Endothelial cell of umbilical vein (primary cell): ENCODE results near the gene DBNDD2. TPM values are rescaled to one million over a fixed set of nuclear protein-coding genes. Genes with fewer than 3 reads are reported as not detected.

ENCODE experiments used
- BruUV-seq: library from RNA; stranded (reverse); fragments of 400-500 nt; replicated peaks from 2 replicates; lab custom pipeline; 2021; lab: Mats Ljungman, UMichigan
- CTCF ChIA-PET: fragments of 300-600, 350-600 bp; sonication (Branson Sonifier 250); formaldehyde crosslinking; loops from one replicate; lab custom pipeline; 2021; ENCODE audit warnings: antibody characterized with exemption, inconsistent platforms; lab: Charles Lee
- POLR2A ChIA-PET: fragments of 300-600, 350-600 bp; sonication (Branson Sonifier 250); formaldehyde crosslinking; loops from one replicate; lab custom pipeline; 2021; ENCODE audit warnings: antibody characterized with exemption, inconsistent platforms; lab: Charles Lee
- DNase-seq: peaks from one replicate; pipeline ENCODE4 v3.0.0-alpha.2; 2011; ENCODE audit warnings: low read depth, low spot score
- FAIRE-seq: peaks from 2 replicates; lab custom pipeline; 2011; peaks lifted over from hg19 to GRCh38; lab: Jason Lieb, UNC
- H2AFZ ChIP-seq: 2 replicates; pipeline ENCODE4 v1.6.0; 2012; ENCODE audit warnings: low read depth, low read length, control low read depth, inconsistent platforms
- H3K27ac ChIP-seq: 2 replicates; pipeline ENCODE4 v1.5.1; 2011; ENCODE audit warnings: low read depth, mild to moderate bottlenecking, control low read depth, low read length, moderate library complexity; ENCODE audit not compliant: insufficient read depth
- H3K27me3 ChIP-seq, 2 experiments: 2 replicates each; pipeline versions ENCODE4 v1.6.0 to v1.6.1; 2011; ENCODE audit warnings: low read length in 2 of 2, mixed read lengths in 1 of 2; ENCODE audit not compliant: control insufficient read depth in 2 of 2, insufficient read depth in 2 of 2
- H3K36me3 ChIP-seq, 2 experiments: 2 replicates in 1 of 2; 3 replicates in 1 of 2; pipeline ENCODE4 v1.5.1; 2011; ENCODE audit warnings: low read length in 2 of 2, mild to moderate bottlenecking in 1 of 2, moderate library complexity in 1 of 2; ENCODE audit not compliant: control insufficient read depth in 2 of 2, insufficient read depth in 2 of 2; ENCODE audit errors: extremely low read depth in 1 of 2
- H3K4me1 ChIP-seq: 3 replicates; pipeline ENCODE4 v1.5.1; 2011; ENCODE audit warnings: mild to moderate bottlenecking, low read length; ENCODE audit not compliant: control insufficient read depth, insufficient read depth; ENCODE audit errors: extremely low read depth
- H3K4me2 ChIP-seq: 2 replicates; pipeline ENCODE4 v1.6.1; 2011; ENCODE audit warnings: low read length, control low read depth, mixed read lengths; ENCODE audit not compliant: insufficient read depth
- H3K4me3 ChIP-seq, 3 experiments: fragments of 200-600 bp in 1 of 3; sonication (generic), shearing (Covaris generic) in 1 of 3; replicated peaks in 1 of 3; 2 replicates each; pipeline ENCODE4 v1.5.1; 2011 to 2016; ENCODE audit warnings: control low read depth in 3 of 3, low read length in 3 of 3, mild to moderate bottlenecking in 2 of 3, inconsistent platforms in 1 of 3, low read depth in 1 of 3, moderate library complexity in 1 of 3; ENCODE audit not compliant: insufficient read depth in 1 of 3
- H3K79me2 ChIP-seq: 2 replicates; pipeline ENCODE4 v1.6.0; 2012; ENCODE audit warnings: low read length, inconsistent platforms; ENCODE audit not compliant: control insufficient read depth, insufficient read depth
- H3K9ac ChIP-seq: replicated peaks from 2 replicates; pipeline ENCODE3; 2011; ENCODE audit warnings: low read length, control low read depth; ENCODE audit not compliant: insufficient read depth; ENCODE audit errors: extremely low read depth
- H3K9me1 ChIP-seq: replicated peaks from 3 replicates; pipeline ENCODE4 v1.6.0; 2011; ENCODE audit warnings: mild to moderate bottlenecking, low read length; ENCODE audit not compliant: control insufficient read depth, insufficient read depth; ENCODE audit errors: extremely low read depth
- H3K9me3 ChIP-seq: replicated peaks from 2 replicates; pipeline ENCODE4 v1.5.1; 2012; ENCODE audit warnings: low read length, inconsistent platforms; ENCODE audit not compliant: control insufficient read depth, insufficient read depth
- H4K20me1 ChIP-seq: replicated peaks from 2 replicates; pipeline ENCODE3; 2011; ENCODE audit warnings: mild to moderate bottlenecking, low read length; ENCODE audit not compliant: control insufficient read depth, insufficient read depth; ENCODE audit errors: extremely low read depth
- EZH2 ChIP-seq: IDR thresholded peaks from 2 replicates; pipeline ENCODE4 v1.6.1; 2012; ENCODE audit warnings: borderline replicate concordance, low read depth, mild to moderate bottlenecking, moderate library complexity, low read length, inconsistent platforms; ENCODE audit not compliant: severe bottlenecking
- FOS ChIP-seq: IDR thresholded peaks from 2 replicates; pipeline ENCODE4 v1.6.1; 2011; ENCODE audit warnings: mild to moderate bottlenecking, low read length, moderate library complexity, borderline replicate concordance; ENCODE audit not compliant: insufficient read depth
- GATA2 ChIP-seq: IDR thresholded peaks from 2 replicates; pipeline ENCODE4 v1.7.0; 2011; ENCODE audit warnings: low read depth, mild to moderate bottlenecking, moderate library complexity, mixed read lengths, low read length; ENCODE audit not compliant: insufficient read length, insufficient read depth
- JUN ChIP-seq: IDR thresholded peaks from 2 replicates; pipeline ENCODE4 v1.6.1; 2011; ENCODE audit warnings: borderline replicate concordance, low read depth; ENCODE audit not compliant: insufficient read length, insufficient read depth
- MYC ChIP-seq: IDR thresholded peaks from one replicate; pipeline ENCODE4 v1.6.1; 2011; ENCODE audit warnings: mild to moderate bottlenecking, low read depth, low read length
- POLR2A ChIP-seq: IDR thresholded peaks from 2 replicates; pipeline ENCODE4 v1.6.1; 2012; ENCODE audit warnings: low read depth, mild to moderate bottlenecking, control low read depth, low read length
- POLR2AphosphoS5 ChIP-seq: IDR thresholded peaks from 2 replicates; pipeline ENCODE4 v1.6.1; 2012; ENCODE audit warnings: low read depth, mild to moderate bottlenecking, control low read depth, low read length, moderate library complexity; ENCODE audit not compliant: insufficient read depth
- dilution Hi-C: fragments of 300-500 bp; cut with MboI; formaldehyde crosslinking; loops from one replicate; pipeline ENCODE4 v1.15.0; 2019; ENCODE audit warnings: low sequenced_read_pairs; ENCODE audit not compliant: extremely low pct_ligation_motif_present
- intact Hi-C: fragments of 100-400 bp; cut with micrococcal nuclease; formaldehyde crosslinking; loops from one replicate; pipeline ENCODE4 v1.10.0; 2022
- polyA plus RNA-seq, 4 experiments: library from polyadenylated mRNA; depleted of rRNA in 3 of 4; stranded (reverse) in 3 of 4; unstranded in 1 of 4; fragments of >200 nt; gene quantifications; 2 replicates each; pipeline versions ENCODE4 v1.2.1 to v1.2.3, GENCODE V29; 2011 to 2012; ENCODE audit warnings: missing spikeins in 1 of 4
- total RNA-seq: library from RNA; stranded (reverse); gene quantifications from 2 replicates; pipeline ENCODE4 v1.2.3, GENCODE V29; 2021
- TF ChIP-seq, protein P1 (sequence below), 2 donors: IDR thresholded peaks; 1 replicate in 1 of 2; 2 replicates in 1 of 2; pipeline ENCODE4 v1.5.1; 2011; ENCODE audit warnings: low read length in 2 of 2, mild to moderate bottlenecking in 2 of 2, moderate library complexity in 2 of 2, control low read depth in 1 of 2, inconsistent platforms in 1 of 2, low read depth in 1 of 2; ENCODE audit not compliant: insufficient read depth in 1 of 2; ENCODE audit errors: extremely low read depth in 1 of 2
- TF ChIP-seq, protein P2 (sequence below): IDR thresholded peaks from 2 replicates; pipeline ENCODE4 v1.6.1; 2011; ENCODE audit not compliant: insufficient read depth, insufficient read length

The DBNDD2 gene
- total and polyA plus RNA-seq, 2 donors (not counting 3 experiments of a cell fraction or from before 2014, with no cell fraction given): 15.6 to 27.9 TPM

- H3K36me3 ChIP-seq: no peaks in the 10 kb centered on the region
- no peaks in the 10 kb centered on the region for H3K79me2 ChIP-seq
- no peaks in the 10 kb centered on the region for H4K20me1 ChIP-seq
- TF ChIP-seq JUN (no peak), POLR2A (no peak), FOS (no peak), MYC (no peak), EZH2 (no peak), GATA2 (no peak), POLR2AphosphoS5 (no peak)
- TF ChIP-seq, protein P1, sequence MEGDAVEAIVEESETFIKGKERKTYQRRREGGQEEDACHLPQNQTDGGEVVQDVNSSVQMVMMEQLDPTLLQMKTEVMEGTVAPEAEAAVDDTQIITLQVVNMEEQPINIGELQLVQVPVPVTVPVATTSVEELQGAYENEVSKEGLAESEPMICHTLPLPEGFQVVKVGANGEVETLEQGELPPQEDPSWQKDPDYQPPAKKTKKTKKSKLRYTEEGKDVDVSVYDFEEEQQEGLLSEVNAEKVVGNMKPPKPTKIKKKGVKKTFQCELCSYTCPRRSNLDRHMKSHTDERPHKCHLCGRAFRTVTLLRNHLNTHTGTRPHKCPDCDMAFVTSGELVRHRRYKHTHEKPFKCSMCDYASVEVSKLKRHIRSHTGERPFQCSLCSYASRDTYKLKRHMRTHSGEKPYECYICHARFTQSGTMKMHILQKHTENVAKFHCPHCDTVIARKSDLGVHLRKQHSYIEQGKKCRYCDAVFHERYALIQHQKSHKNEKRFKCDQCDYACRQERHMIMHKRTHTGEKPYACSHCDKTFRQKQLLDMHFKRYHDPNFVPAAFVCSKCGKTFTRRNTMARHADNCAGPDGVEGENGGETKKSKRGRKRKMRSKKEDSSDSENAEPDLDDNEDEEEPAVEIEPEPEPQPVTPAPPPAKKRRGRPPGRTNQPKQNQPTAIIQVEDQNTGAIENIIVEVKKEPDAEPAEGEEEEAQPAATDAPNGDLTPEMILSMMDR (IDR thresholded peaks at IDR 0.05; ENCODE audit: extremely low read depth in 1 of 2, insufficient read depth in 1 of 2, low read depth in 1 of 2, low read length in 2 of 2): no peak
- TF ChIP-seq, protein P2, sequence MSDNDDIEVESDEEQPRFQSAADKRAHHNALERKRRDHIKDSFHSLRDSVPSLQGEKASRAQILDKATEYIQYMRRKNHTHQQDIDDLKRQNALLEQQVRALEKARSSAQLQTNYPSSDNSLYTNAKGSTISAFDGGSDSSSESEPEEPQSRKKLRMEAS: no peak
- DNase-seq (no peak), FAIRE-seq (no peak)
- H3K4me1 ChIP-seq: peaks cover 3% of the 10 kb centered on the region
- no peak overlapping the region for H2AFZ ChIP-seq
- no peaks in the 10 kb centered on the region for H3K9me1 ChIP-seq
- POLR2A ChIA-PET: no interaction called here
- H3K27ac ChIP-seq: no peak overlapping the region
- intact Hi-C loops: no loop called here
- dilution Hi-C loops: no loop called here
- CTCF ChIA-PET: interaction anchor here (12.5 kb wide), 1 partner anchor 68 kb away, joined by 416 read pairs; no protein-coding TSS in a partner anchor
- H3K4me3 ChIP-seq: no peak overlapping the region
- no peaks in the 10 kb centered on the region for H3K9me3 ChIP-seq
- H3K9ac ChIP-seq: no peak overlapping the region
- peaks cover 5 to 6% of the 10 kb centered on the region in 2 experiments for H3K27me3 ChIP-seq
- H3K4me2 ChIP-seq: no peak overlapping the region
- BruUV-seq: no TSS peak
Observed at GRCh38 chr20:45440891-45441685, 33.0 kb downstream of the DBNDD2 start.
